Stimulated activated CD8-positive, alpha-beta memory T cell treated with anti-CD3 and anti-CD28 coated beads, Interleukin-12 subunit alpha, Interleukin-12 subunit beta, amount 100 ng/mL, for 24 hours (primary cell): ENCODE results near the gene ARHGEF12.

Experiments used
- DNase-seq: peaks from one replicate; pipeline ENCODE4 v3.0.0-alpha.2; 2020; ENCODE audit errors: extremely low read depth

ARHGEF12 gene

GRCh38 chr11:120342226-120342625 lies 6.0 kb downstream of the ARHGEF12 start:
- DNase-seq: no peak

- no peak for DNase-seq
These were observed 6.5 kb downstream of the ARHGEF12 start for GRCh38 chr11:120342678-120343077.

DNA sequence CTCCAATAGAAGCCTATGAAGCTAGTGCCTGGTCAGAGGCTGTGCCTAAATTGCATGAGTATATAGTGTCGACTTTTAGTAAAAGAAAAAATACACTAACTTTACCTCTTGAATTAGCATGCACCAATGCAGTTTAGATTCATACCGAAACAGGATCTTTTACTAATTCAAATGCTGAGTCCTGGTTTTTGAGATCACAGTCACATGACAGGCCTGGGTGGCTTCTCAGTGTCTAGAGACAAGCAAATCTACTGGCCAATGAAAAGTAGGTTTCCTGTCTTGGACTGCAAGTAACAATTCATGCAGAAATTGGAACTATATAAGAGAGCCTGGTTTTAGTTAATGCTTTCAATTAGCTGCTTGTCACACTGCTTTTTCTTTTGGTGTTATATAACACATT lies 7.2 kb downstream of the ARHGEF12 start:
- no peak for DNase-seq

DNA sequence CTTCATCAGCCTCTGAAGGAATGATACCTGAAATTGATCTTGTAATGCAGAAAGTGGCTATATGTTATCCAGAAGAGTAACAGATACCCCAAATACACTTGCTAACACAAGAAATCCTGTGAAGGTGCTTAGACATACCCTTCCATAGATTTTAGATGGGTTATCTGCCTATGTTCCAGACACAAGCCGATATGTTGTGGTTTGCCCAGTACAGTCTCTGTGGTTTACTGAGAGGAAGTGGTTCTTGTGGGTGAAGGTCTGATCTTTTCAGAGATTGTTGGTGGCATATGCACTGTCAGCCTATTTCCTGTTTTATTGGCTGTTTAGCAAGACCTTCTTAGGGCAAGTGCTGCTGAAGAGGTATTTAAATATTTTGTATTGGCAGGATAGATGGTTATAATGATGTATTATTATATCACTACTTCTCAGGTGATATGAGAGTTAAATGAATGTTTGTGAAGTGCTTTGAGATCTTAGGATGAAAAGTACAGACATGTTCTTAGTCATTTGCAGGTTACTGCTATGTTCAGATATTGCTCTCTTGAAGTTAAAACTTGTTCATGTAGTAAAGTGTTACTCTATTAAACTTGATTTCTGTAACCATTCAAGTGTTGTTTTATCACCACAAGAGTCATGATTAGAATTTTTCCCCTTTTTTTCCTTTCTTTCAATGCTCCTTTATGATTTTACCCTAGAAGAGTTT lies 8.2 kb downstream of the ARHGEF12 start:
- DNase-seq: no peak

DNA sequence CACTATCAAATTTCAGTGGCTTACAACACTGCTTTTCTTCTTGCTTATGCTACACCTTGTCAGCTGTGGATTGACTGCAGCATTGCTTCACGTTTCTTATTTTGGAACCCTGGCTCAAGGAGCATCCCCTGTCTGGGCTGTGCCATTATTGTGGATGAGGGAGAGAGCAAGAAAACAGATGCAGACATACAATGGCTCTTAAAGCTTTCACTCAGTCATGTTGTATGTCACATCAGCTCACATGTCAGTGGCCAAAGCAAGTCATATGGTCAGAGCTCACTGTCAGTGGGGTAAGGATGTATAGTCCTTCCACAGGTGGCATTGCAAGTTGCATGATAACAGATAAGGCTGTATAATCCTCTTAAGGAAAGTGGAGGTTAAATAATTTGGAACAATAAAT lies 10.0 kb downstream of the ARHGEF12 start:
- DNase-seq: no peak

- no peak for DNase-seq
These were observed 14.4 kb downstream of the ARHGEF12 start for GRCh38 chr11:120350637-120351036.

GRCh38 chr11:120352405-120352804 lies 16.2 kb downstream of the ARHGEF12 start:
- no peak for DNase-seq

DNA sequence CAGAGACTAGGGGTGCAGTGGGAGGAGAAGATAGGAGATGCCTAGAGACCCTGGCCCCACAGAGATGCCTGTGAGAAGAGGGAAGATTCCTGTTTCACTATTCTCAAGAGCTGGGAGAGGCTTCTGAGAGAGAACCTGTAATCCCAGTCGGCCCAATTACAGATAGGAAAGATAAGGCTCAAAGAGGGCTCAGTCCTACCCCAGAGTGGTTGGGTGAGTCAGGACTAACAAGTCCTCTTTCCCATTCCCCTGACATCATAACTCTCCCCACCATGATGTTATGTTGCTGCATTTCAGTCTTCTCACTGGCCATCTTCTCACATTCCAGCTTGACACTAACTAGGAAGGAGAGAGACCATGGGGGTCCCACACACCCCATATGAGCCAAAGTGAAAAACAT lies 17.9 kb downstream of the ARHGEF12 start:
- DNase-seq: no peak

GRCh38 chr11:120354779-120355178 lies 18.6 kb downstream of the ARHGEF12 start:
- DNase-seq: no peak

GRCh38 chr11:120357620-120358019 lies 21.4 kb downstream of the ARHGEF12 start:
- DNase-seq: no peak

GRCh38 chr11:120358729-120359128 lies 22.5 kb downstream of the ARHGEF12 start:
- no peak for DNase-seq

DNA sequence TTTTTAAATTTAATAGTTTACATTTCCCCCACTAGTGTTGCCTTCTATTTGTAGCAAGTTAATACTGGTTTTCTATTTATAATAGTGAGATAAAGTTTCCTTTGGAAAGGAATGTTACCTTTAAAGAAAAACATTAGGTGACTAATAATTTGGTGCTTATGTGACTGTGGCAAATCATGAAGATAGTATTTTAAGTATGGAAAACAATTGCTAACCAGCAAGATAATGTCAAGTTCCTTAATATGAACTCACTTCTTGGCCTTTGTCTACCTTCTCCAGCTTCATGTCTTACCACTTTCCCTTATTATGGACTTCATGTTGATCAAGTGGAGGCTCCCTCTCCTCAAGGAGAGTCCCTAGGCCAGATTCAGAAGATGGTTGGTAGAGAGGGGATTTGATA lies 27.2 kb downstream of the ARHGEF12 start:
- no peak for DNase-seq

DNA sequence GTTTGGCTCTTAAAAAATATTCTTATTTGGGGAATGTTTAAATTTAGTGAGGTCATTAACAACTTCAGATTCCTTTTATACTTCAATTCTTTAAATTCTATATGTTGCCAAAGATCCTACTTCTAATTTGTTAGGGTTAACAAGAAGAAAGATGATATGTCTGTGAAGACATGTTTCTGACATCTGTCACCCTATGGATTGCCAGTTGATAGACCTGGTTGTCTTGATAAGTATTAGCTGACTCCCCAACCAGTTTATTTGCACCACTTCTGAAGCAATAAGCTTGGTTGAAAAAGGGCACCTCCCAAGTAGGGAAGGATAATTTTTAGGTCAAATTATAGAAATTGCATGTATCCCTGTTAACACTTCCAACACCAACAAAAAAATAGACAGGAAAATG lies 29.3 kb downstream of the ARHGEF12 start:
- DNase-seq: no peak

DNA sequence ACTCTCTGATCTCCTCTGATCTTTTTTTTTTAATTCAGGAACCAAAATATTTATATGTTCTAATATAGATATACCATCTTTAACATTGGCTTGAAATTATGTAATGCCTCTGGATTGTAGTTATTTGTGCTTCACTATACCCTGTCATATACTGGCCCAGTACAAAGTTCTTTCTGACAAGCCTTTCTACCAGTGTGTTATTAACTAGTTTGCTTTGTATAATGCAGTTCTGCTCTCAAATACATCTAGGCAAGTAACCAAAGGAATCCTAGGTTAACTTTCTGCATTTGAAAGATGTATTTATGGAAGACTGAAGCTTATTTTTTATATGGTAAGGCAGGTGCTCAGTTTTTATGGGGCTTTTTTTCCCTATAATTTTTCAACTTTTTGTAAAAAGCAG lies 36.1 kb downstream of the ARHGEF12 start:
- DNase-seq: no peak

DNA sequence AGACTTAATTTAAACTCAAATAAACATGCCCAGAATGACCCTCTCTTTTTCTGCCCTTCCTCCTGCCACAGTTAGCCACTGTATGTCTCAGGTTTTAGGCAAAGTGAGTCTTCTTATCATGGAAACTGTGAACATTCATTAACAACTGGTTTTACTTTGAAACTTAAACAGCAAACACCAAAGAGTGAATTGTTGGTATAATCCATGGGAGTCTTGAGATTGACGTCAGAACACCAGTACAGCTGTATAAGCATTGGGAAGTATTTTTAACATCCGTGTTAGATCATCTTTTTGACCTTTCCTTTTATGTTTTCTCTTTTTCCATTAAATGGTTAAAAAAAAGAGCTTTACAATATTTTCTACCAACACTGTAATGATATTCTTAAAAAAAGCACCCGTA lies 38.9 kb downstream of the ARHGEF12 start:
- no peak for DNase-seq

- DNase-seq: no peak
These were observed 40.5 kb downstream of the ARHGEF12 start for GRCh38 chr11:120376547-120377182.

GRCh38 chr11:120378474-120378873 lies 42.3 kb downstream of the ARHGEF12 start:
- DNase-seq: no peak

GRCh38 chr11:120381401-120381800 lies 45.2 kb downstream of the ARHGEF12 start:
- no peak for DNase-seq

DNA sequence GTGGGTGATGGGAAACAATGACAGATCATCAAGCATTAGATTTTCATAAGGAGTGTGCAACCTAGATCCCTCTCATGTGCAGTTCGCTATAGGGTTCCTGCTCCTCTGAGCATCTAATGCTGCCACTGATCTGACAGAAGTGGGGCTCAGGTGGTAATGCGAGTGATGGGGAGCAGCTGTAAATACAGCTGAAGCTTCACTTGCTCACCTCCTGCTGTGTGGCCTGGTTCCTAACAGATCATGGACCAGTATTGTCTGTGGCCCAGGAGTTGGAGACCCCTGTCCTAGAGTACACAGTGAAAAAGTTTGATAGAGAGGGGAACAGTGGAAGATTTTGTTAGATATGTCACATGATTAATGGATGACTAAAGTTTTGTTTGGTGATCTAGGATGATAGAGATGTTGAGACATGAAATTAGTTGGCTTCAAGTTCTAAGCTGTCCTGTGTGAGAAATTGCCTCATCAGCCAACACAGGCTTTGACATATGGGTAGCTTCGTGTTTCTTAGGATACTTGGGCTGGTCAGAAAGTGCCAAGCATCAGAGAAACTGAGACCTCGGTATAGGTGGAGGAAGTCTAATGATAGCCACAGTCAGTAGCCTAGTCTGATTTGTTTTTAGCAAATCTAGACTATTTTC lies 47.4 kb downstream of the ARHGEF12 start:
- no peak for DNase-seq

DNA sequence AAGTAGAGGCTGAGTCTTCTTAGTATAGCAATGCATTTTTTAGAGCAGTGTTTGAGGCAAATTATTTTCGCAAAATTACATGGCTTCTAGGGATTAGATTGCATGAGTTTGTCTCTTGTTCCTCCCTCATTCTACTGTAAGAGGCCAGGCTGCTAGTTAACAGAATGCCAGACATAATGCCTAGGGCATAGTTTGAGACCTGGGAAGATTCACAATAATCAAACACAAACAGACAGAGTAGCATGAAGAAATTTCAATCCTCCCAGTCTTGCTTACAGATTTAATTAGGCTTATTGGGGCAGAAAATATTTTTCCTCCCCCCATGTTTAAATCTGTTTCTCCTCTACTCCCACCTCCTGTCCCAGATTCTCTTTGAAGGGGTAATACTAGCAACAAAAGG lies 48.3 kb downstream of the ARHGEF12 start:
- DNase-seq: no peak

- DNase-seq: no peak
These were observed 48.9 kb downstream of the ARHGEF12 start for GRCh38 chr11:120385110-120385509.

DNA sequence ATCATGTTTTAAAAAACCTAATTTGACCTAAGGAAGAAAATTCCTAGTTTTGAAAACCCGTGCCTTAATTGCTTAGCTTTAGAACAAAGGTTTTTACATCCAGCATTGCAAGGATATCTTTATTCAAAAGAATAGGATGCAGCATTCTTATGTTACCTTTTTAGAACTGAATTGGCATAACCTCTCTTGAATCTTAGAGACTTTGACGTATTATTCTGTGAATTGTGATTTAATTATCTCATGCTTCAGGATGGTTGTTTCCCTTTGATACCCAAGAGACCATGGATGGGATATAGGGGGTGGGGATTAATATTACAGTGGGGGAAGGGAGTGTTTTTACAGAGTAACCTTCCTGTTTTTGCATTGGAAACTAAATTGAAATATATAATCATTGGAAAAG lies 49.4 kb downstream of the ARHGEF12 start:
- DNase-seq: no peak

DNA sequence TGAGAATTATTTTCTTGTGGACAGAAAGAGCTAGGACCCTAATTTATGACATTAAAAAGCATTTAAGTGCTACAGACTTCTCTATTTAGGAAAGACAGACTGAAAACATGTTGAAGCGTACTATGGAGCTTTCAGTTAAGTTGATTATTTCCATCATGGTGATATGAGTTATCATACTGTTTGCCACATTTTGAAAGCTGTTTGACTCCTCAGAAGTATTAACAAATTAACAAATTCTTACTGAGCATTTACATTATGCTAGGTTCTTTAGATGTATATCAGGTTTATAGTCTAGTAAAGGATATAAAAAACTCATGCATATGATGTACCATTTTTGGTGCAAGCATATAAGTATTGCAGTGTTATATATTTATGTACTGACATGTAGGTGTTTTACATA lies 50.1 kb downstream of the ARHGEF12 start:
- no peak for DNase-seq
